Middle frontal gyrus (tissue), 1 donor: Measurements from ENCODE around the gene VTI1A.

Experiments used
- DNase-seq: peaks from one replicate; pipeline ENCODE4 v3.0.0-alpha.2; 2015; ENCODE audit warnings: low spot score; ENCODE audit errors: extremely low spot score

The VTI1A gene

GRCh38 chr10:112801004-112801403 is 354.0 kb downstream of the VTI1A start:
- no peak for DNase-seq

GRCh38 chr10:112801748-112802147 is 354.7 kb downstream of the VTI1A start:
- DNase-seq = no peak

GRCh38 chr10:112802411-112803022 is 355.5 kb downstream of the VTI1A start:
- DNase-seq = no peak

GRCh38 chr10:112803961-112804401 is 357.0 kb downstream of the VTI1A start:
- DNase-seq = no peak

GRCh38 chr10:112805254-112805590 is 358.2 kb downstream of the VTI1A start:
- no peak for DNase-seq

GRCh38 chr10:112805701-112806100 is 358.7 kb downstream of the VTI1A start:
- no peak for DNase-seq

GRCh38 chr10:112807013-112807412 is 360.0 kb downstream of the VTI1A start:
- no peak for DNase-seq

- no peak for DNase-seq
Observed at GRCh38 chr10:112809736-112810135, 362.7 kb downstream of the VTI1A start.

GRCh38 chr10:112810711-112811151 is 363.7 kb downstream of the VTI1A start:
- DNase-seq = no peak

GRCh38 chr10:112811741-112812551 is 364.9 kb downstream of the VTI1A start:
- DNase-seq = no peak

GRCh38 chr10:112812586-112812985 is 365.6 kb downstream of the VTI1A start:
- DNase-seq = no peak

- DNase-seq = no peak
Observed at GRCh38 chr10:112813866-112814591, 367.0 kb downstream of the VTI1A start.

GRCh38 chr10:112815269-112816032 is 368.4 kb downstream of the VTI1A start:
- DNase-seq = no peak

- DNase-seq = no peak
Observed at GRCh38 chr10:112816033-112816430, 369.0 kb downstream of the VTI1A start.

GRCh38 chr10:112816891-112817290 is 369.9 kb downstream of the VTI1A start:
- DNase-seq = no peak

- DNase-seq = no peak
Observed at GRCh38 chr10:112817981-112818777, 371.2 kb downstream of the VTI1A start.

GRCh38 chr10:112819231-112819630 is 372.2 kb downstream of the VTI1A start:
- no peak for DNase-seq

- DNase-seq = no peak
Observed at GRCh38 chr10:112820320-112820719, 373.3 kb downstream of the VTI1A start.

- DNase-seq = no peak
Observed at GRCh38 chr10:112821038-112821437, 374.0 kb downstream of the VTI1A start.

- no peak for DNase-seq
Observed at GRCh38 chr10:112821663-112822062, 374.6 kb downstream of the VTI1A start.

GRCh38 chr10:112823007-112823406 is 376.0 kb downstream of the VTI1A start:
- no peak for DNase-seq
